Loucy (cell line): ENCODE data around the gene SPINK4.

Source experiments
- H2AFZ ChIP-seq: fragments of 200-600 bp; sonication (generic); 2 replicates; pipeline ENCODE4 v1.6.0; 2016; ENCODE audit warnings: antibody characterized with exemption, mild to moderate bottlenecking, low read length, moderate library complexity
- H3F3A ChIP-seq: fragments of 200-600 bp; 2 replicates; pipeline ENCODE4 v1.6.0; 2016; ENCODE audit warnings: antibody characterized with exemption, low read depth, mild to moderate bottlenecking
- H3K27me3 ChIP-seq: fragments of 200-600 bp; sonication (generic); 2 replicates; pipeline ENCODE4 v1.6.1; 2014; ENCODE audit warnings: low read length, mild to moderate bottlenecking; ENCODE audit not compliant: insufficient read depth, poor library complexity, severe bottlenecking
- H3K36me3 ChIP-seq: fragments of 200-600 bp; sonication (generic); 2 replicates; pipeline ENCODE4 v1.6.1; 2016; ENCODE audit warnings: low read length; ENCODE audit not compliant: insufficient read depth
- H3K4me1 ChIP-seq: fragments of 200-600 bp; sonication (generic); 2 replicates; pipeline ENCODE4 v1.5.1; 2014; ENCODE audit warnings: low read length, mild to moderate bottlenecking; ENCODE audit not compliant: insufficient read depth, poor library complexity, severe bottlenecking
- H3K4me2 ChIP-seq: fragments of 200-600 bp; sonication (generic); 2 replicates; pipeline ENCODE4 v1.6.0; 2014; ENCODE audit warnings: antibody characterized with exemption, low read length, low read depth, mild to moderate bottlenecking; ENCODE audit not compliant: poor library complexity, severe bottlenecking
- H3K4me3 ChIP-seq: fragments of 200-600 bp; sonication (generic); 2 replicates; pipeline ENCODE4 v1.5.1; 2014; ENCODE audit warnings: low read length, mild to moderate bottlenecking, mixed read lengths; ENCODE audit not compliant: poor library complexity, severe bottlenecking
- H3K79me2 ChIP-seq: fragments of 200-600 bp; sonication (generic); 2 replicates; pipeline ENCODE4 v1.6.1; 2014; ENCODE audit warnings: low read length; ENCODE audit not compliant: insufficient read depth
- H3K9ac ChIP-seq: fragments of 200-600 bp; sonication (generic); 2 replicates; pipeline ENCODE4 v1.6.0; 2014; ENCODE audit warnings: mild to moderate bottlenecking, low read depth, low read length, moderate library complexity; ENCODE audit not compliant: poor library complexity, severe bottlenecking
- H3K9me2 ChIP-seq: fragments of 200-600 bp; sonication (generic); replicated peaks from 2 replicates; pipeline ENCODE4 v1.6.1; 2016; ENCODE audit warnings: low read depth, low read length, mixed read lengths
- H3K9me3 ChIP-seq: fragments of 200-600 bp; sonication (generic); 2 replicates; pipeline ENCODE4 v1.6.1; 2014; ENCODE audit warnings: mild to moderate bottlenecking, antibody characterized with exemption, low read length, low read depth; ENCODE audit not compliant: insufficient read depth
- H4K20me1 ChIP-seq: fragments of 200-600 bp; sonication (generic); 2 replicates; pipeline ENCODE4 v1.6.0; 2014; ENCODE audit warnings: antibody characterized with exemption, low read length, mild to moderate bottlenecking; ENCODE audit not compliant: insufficient read depth, poor library complexity, severe bottlenecking
- CTCF ChIP-seq: fragments of 200-600 bp; sonication (generic); conservative IDR thresholded peaks from 2 replicates; pipeline ENCODE4 v1.5.1; 2014; ENCODE audit warnings: mild to moderate bottlenecking, antibody characterized with exemption, low read length
- EZH2phosphoT487 ChIP-seq: fragments of 200-600 bp; IDR thresholded peaks from 2 replicates; pipeline ENCODE4 v1.6.1; 2018; ENCODE audit warnings: antibody characterized with exemption, mild to moderate bottlenecking, moderate library complexity, borderline replicate concordance

The SPINK4 gene

GRCh38 chr9:33250458-33250995 lies 10.6 kb downstream of the SPINK4 start:
- H3K4me2 ChIP-seq: no peak overlapping the region
- H2AFZ ChIP-seq: no peak overlapping the region
- no peaks in the 10 kb centered on the region for H3K9me2 ChIP-seq
- H3K4me1 ChIP-seq: no peaks in the 10 kb centered on the region
- no peaks in the 10 kb centered on the region for H3K27me3 ChIP-seq
- H3K36me3 ChIP-seq: peaks cover 29% of the 10 kb centered on the region; the same call in 1 of the 2 replicates
- TF ChIP-seq EZH2phosphoT487: no peak
- no peak for TF ChIP-seq CTCF
- no peaks in the 10 kb centered on the region for H4K20me1 ChIP-seq
- no peaks in the 10 kb centered on the region for H3K9me3 ChIP-seq
- H3K79me2 ChIP-seq: no peaks in the 10 kb centered on the region
- no peaks in the 10 kb centered on the region for H3F3A ChIP-seq
- no peak overlapping the region for H3K9ac ChIP-seq
- no peak overlapping the region for H3K4me3 ChIP-seq

- Histone ChIP-seq H3K27me3 (no peaks in the 10 kb centered on the region), H3K79me2 (peaks cover 27% of the 10 kb centered on the region; the same call in 1 of the 2 replicates), H3F3A (no peaks in the 10 kb centered on the region), H3K4me2 (no peak overlapping the region), H2AFZ (no peak overlapping the region), H3K4me1 (peaks cover 7% of the 10 kb centered on the region), H3K9me3 (no peaks in the 10 kb centered on the region), H3K9me2 (no peaks in the 10 kb centered on the region), H4K20me1 (peaks cover 21% of the 10 kb centered on the region), H3K9ac (no peak overlapping the region), H3K4me3 (no peak overlapping the region), H3K36me3 (peaks cover 61% of the 10 kb centered on the region)
- no peak for TF ChIP-seq EZH2phosphoT487
- no peak for TF ChIP-seq CTCF
Measured at GRCh38 chr9:33254211-33254610, 14.2 kb downstream of the SPINK4 start.

- Histone ChIP-seq H3K4me1 (peaks cover 15% of the 10 kb centered on the region), H3F3A (no peaks in the 10 kb centered on the region), H2AFZ (no peak overlapping the region), H3K9me2 (no peaks in the 10 kb centered on the region), H4K20me1 (peaks cover 23% of the 10 kb centered on the region), H3K9ac (no peak overlapping the region), H3K79me2 (peaks cover 35% of the 10 kb centered on the region; the same call in 1 of the 2 replicates), H3K27me3 (no peaks in the 10 kb centered on the region), H3K36me3 (peaks cover 69% of the 10 kb centered on the region), H3K4me2 (no peak overlapping the region), H3K9me3 (no peaks in the 10 kb centered on the region), H3K4me3 (no peak overlapping the region)
- TF ChIP-seq CTCF (no peak), EZH2phosphoT487 (no peak)
Measured at GRCh38 chr9:33255014-33255413, 15.0 kb downstream of the SPINK4 start.
